GM18502 (cell line): ENCODE measurements around the gene IL7R.
A peak's percentile ranks its signal among the peaks of the same experiment; 100 is the strongest.
"Not testable (repeated sequence)": the region's sequence is repeated elsewhere in the genome, so short reads cannot be mapped to it uniquely, and the experiment has no call there.

Source experiments
- ATAC-seq: cut with Tn5 transposase; IDR thresholded peaks from one replicate; pipeline ENCODE4 v1.9.1; 2021; ENCODE audit warnings: mild to moderate bottlenecking; ENCODE audit not compliant: unreplicated experiment, poor library complexity

Gene IL7R

DNA sequence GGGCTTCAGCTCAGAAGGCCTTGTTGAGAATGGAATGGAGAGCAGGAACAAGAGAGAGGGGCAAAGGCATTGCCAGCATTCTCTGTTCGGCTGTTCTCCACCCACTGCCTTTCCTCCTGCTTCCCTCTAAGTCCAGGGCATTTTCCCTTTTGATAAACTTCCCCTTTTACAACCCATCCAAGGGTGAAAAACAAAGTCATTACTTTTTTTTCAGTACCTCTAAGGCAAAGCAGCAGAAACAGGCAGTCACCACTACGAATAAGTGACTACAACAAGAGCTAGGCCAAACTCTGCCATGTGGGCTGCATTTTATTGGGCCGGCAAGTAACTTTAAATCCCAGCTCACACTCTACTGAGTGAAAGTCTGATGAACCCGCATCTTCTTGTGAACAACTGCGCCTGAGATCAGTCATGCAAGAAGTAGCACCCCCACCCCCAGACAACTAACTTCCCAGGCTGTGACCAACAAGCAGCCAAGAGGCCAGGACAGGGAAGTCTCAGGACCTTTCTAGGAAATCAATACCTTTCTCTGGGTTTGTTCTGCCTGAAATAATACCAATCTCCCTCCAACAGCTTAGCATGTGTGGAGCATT lies 13.1 kb downstream of the IL7R start:
- no peak for ATAC-seq

DNA sequence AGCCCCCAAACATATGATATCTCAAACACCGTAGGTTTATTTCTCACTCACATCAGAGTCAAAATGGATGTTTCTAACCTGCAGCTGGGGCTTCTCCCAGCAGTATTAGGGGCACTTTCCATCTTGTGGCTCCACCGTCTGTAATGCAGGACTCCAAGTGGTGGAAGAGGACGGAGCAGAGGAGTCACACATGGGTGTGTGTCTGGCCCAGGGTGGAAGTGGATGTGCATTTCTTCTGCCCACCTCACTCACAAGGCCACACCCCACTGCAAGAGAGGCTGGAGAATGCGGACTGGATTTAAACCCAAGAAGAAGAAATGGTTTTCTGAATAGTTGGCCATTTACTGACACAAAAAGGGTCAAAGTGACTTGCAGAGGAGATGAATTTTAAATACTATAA lies 13.9 kb downstream of the IL7R start:
- no peak for ATAC-seq

DNA sequence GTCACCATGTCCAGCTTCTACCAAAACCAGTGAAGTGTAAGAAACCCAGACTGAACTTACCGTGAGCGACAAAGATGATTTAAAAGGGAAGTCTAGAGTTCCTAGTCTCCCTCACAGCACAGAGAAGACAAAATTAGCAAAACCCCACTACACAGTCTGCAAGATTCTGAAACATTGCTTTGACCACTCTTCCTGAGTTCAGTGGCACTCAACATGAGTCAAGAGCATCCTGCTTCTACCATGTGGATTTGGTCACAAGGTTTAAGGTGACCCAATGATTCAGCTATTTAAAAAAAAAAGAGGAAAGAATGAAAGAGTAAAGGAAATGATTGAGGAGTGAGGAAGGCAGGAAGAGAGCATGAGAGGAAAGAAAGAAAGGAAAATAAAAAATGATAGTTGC lies 19.8 kb downstream of the IL7R start:
- peak; percentile 73 for ATAC-seq

DNA sequence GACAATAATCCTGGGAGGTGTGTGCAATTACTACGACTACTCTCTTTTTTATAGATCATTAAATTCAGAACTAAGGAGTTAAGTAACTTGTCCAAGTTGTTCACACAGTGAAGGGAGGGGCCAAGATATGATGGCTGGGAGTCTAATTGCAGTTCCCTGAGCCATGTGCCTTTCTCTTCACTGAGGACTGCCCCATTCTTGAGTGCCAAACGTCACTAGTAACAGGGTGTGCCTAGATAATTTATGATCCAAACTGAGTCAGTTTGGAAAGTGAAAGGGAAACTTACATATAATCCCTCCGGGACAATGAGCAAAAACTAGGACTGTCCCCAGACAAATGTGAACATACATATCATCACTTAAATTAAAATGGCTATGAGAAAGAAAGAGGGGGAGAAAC lies 20.2 kb downstream of the IL7R start:
- ATAC-seq, result no peak

DNA sequence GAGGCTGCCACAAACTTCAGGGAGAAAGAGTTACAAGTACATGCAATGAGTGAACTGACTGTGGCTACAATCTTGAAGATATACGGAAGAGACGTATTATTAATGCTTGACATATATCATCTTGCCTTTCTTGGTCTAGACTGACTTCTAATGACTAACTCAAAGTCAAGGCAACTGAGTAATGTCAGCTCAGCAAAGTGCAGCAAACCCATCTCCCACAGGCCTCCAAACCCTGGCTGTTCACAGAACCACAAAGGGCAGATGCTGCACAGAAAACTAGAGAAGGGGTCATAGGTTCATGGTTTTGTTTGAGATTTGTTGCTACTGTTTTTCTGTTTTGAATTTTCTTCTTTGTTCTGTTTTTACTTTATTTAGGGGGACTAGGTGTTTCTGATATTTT lies 21.0 kb downstream of the IL7R start:
- ATAC-seq, result no peak

DNA sequence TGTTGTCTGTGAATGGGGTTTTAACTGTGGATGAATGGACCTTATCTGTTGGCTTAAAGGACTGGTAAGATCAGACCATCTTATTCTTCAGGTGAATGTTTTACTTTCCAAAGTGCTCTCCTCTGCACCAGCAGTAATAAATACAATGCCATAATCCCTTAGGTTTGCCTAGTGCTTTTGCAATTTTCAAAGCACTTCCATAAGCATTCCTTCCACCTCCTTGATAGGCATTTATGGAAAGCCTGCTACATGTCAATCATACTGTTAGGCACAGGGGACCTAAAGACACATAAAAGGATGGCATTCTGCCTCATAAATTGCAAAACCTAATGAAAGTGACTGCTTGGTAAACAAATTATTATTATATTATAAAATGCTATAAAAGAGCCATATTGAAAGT lies 21.4 kb downstream of the IL7R start:
- ATAC-seq, result no peak

GRCh38 chr5:35879096-35879495 lies 22.4 kb downstream of the IL7R start:
- ATAC-seq, result no peak

GRCh38 chr5:35879649-35880048 lies 23.0 kb downstream of the IL7R start:
- no peak for ATAC-seq

- ATAC-seq, result no peak
Measured at GRCh38 chr5:35880156-35880555, 23.5 kb downstream of the IL7R start.

DNA sequence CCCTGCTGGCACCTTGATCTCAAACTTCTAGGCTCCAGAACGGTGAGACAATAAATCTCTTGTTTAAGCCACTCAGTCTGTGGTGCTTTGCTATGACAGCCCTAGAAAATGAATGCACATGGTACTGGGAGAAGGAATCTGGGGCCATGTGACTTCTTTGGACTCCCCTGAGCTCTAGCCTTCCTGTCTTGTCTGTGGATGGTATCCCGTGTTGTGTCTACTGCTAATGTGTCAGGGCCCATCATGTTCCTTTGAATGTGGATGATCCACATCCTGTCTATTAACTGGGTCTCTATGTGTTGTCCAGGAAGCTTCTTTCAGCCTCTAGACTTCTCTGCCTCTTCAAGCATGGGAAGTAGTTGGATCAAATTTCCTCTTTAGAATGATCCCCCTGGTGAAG lies 25.1 kb downstream of the IL7R start:
- ATAC-seq, result no peak

GRCh38 chr5:35884191-35884769 lies 27.6 kb downstream of the IL7R start:
- ATAC-seq, result peak; percentile 93

DNA sequence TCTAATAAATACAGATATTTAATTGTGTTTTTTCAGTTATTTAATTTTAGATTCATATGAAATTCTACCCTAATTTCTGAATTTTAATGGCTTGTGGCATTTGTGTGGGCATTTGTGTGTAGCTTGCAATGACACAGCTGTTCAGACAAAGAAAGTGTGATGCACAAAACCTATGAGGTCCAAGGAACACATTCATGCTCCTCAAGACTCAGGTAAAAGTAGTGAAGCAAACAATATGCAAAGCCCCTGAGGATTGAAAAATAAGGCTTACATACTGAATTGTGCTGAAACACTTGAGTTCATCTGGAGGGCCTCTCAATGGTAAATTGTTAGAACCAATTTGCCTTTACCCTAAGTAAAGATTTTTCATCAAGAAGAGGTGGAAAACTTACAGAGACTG lies 28.1 kb downstream of the IL7R start:
- ATAC-seq, result peak; percentile 31

GRCh38 chr5:35886381-35886780 lies 29.7 kb downstream of the IL7R start:
- no peak for ATAC-seq

DNA sequence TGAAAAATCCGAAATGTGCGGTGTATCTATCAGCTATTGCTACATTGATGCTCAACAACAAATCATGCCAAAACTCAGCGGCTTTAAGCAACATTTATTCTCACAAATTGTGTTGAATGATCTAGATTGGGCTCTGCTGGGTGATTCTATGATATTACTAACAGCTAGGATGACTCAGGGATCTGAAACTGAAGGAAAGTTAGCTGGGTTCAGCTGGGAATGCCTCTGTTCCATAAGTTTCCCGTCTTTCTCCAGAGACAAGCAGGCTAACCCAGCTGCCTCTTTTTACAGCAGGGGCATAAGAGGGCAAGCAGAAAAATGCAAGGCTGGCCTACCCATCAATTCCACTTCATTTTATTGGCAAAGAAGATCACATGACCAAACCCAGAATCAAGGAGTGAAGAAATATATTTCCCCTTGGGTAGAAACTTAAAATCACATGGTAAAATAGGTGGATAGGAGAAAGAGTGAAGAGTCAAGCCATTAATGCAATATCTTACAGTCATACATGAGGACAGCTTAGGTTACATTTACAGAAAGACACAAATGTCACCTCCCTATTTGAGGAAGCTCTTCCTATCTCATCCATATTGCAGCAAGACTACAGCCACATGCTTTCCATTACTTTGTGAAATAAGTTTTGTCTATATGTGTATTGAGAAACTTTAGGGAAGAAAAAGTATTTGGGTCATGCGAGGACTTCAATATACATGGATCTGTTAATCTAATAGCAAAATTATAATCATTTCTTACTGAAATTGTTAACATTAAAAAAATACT lies 30.8 kb downstream of the IL7R start:
- no peak for ATAC-seq

- ATAC-seq, result no peak
Measured at GRCh38 chr5:35890021-35891020, 33.6 kb downstream of the IL7R start.

GRCh38 chr5:35892799-35893198 lies 36.1 kb downstream of the IL7R start:
- ATAC-seq, result not testable (repeated sequence)

- no peak for ATAC-seq
Measured at GRCh38 chr5:35894131-35894530, 37.4 kb downstream of the IL7R start.

- ATAC-seq, result no peak
Measured at GRCh38 chr5:35898952-35899660, 42.4 kb downstream of the IL7R start.

- ATAC-seq, result peak; percentile 48
Measured at GRCh38 chr5:35899800-35900199, 43.1 kb downstream of the IL7R start.
